ENCODE data around the gene TMEM114. TPM values are rescaled to one million over a fixed set of nuclear protein-coding genes. Genes with fewer than 3 reads are reported as not detected.
A peak's percentile ranks its signal among the peaks of the same experiment; 100 is the strongest.
"Not testable (repeated sequence)": the region's sequence is repeated elsewhere in the genome, so short reads cannot be mapped to it uniquely, and the experiment has no call there.

The TMEM114 gene
- total and polyA plus RNA-seq, 2 donors (not counting 1 experiment from before 2014, with no cell fraction given): not detected

DNA sequence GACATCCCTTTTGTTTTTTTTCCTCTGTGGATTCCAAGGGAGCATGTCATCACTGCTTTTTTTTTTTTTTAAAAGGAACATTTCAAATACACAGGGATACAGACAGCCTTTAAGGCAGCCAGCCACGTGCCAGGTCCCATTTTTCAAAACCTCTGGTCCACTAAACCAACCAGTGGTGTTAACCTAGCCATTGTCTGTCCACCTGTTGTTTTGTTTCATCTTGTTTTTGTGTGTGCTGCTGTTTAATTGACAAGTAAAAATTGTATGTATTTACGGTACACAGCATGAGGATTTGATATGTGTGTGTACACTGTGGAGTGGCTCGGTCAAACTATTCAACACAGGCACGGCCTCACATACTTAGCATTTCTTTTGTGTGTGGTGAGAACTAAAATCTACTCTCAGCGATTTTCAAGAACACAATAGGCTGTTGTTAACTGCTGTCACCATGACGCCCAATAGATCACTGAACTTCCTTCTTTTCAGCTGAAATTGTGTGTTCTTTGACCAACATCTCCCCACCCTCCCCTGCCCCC is 19.2 kb downstream of the TMEM114 start:
- H3K9me3 ChIP-seq (ENCODE audit: control insufficient read depth, insufficient read depth, low read depth, low read length): no peaks in the 10 kb centered on the region
- H3K4me3 ChIP-seq (replicated peaks in 1 of 4; ENCODE audit: control extremely low read depth in 1 of 4, insufficient read depth in 1 of 4, low read depth in 3 of 4, low read length in 4 of 4): no peak overlapping the region
- H4K20me1 ChIP-seq (ENCODE audit: control insufficient read depth, extremely low read depth, insufficient read depth, low read length): no peaks in the 10 kb centered on the region
- H3K27me3 ChIP-seq (ENCODE audit: control insufficient read depth, insufficient read depth, low read length): peaks cover 4% of the 10 kb centered on the region
- DNase-seq (ENCODE audit: low read depth in 2 of 2): peak; percentile 25 to 75
- no peak overlapping the region for H2AFZ ChIP-seq (ENCODE audit: low read length)
- no peak overlapping the region for H3K27ac ChIP-seq (ENCODE audit: insufficient read depth, low read length)
- H3K79me2 ChIP-seq (ENCODE audit: control insufficient read depth, insufficient read depth, low read length): no peaks in the 10 kb centered on the region
- H3K4me2 ChIP-seq (ENCODE audit: extremely low read depth, insufficient read depth, low read length): no peak overlapping the region
- no peaks in the 10 kb centered on the region for H3K36me3 ChIP-seq (ENCODE audit: control insufficient read depth, insufficient read depth, low read length)
- no peaks in the 10 kb centered on the region for H3K4me1 ChIP-seq (ENCODE audit: control insufficient read depth, extremely low read depth, insufficient read depth, low read length)
- no peak overlapping the region for H3K9ac ChIP-seq (ENCODE audit: insufficient read depth, low read length)
- TF ChIP-seq CTCF (conservative IDR thresholded peaks at IDR 0.05 in 1 of 2, IDR thresholded peaks at IDR 0.05 in 1 of 2; ENCODE audit: low read depth in 1 of 2, low read length in 2 of 2): no peak
- no peak for TF ChIP-seq EZH2 (IDR thresholded peaks at IDR 0.05; ENCODE audit: low read length, missing control alignments)

DNA sequence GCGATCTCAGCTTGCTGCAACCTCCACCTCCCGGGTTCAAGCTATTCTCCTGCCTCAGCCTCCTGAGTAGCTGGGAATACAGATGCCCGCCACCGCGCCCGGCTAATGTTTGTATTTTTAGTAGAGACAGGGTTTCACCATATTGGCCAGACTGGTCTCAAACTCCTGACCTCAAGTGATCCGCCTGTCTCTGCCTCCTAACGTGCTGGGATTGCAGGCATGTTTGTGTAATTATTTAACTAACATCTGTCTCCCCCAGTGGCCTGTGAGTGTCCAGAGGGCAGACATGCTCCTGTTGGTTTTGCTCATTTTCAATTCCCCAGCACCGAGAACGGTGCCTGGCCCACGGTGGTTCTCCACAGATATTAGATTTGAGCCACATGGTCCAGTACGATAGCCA is 19.9 kb downstream of the TMEM114 start:
- H3K9me3 ChIP-seq (ENCODE audit: control insufficient read depth, insufficient read depth, low read depth, low read length); H3K27ac ChIP-seq (ENCODE audit: insufficient read depth, low read length); H3K4me3 ChIP-seq (replicated peaks in 1 of 4; ENCODE audit: control extremely low read depth in 1 of 4, insufficient read depth in 1 of 4, low read depth in 3 of 4, low read length in 4 of 4); H3K79me2 ChIP-seq (ENCODE audit: control insufficient read depth, insufficient read depth, low read length); H3K27me3 ChIP-seq (ENCODE audit: control insufficient read depth, insufficient read depth, low read length); H4K20me1 ChIP-seq (ENCODE audit: control insufficient read depth, extremely low read depth, insufficient read depth, low read length); H3K4me1 ChIP-seq (ENCODE audit: control insufficient read depth, extremely low read depth, insufficient read depth, low read length); H3K4me2 ChIP-seq (ENCODE audit: extremely low read depth, insufficient read depth, low read length); H2AFZ ChIP-seq (ENCODE audit: low read length); DNase-seq (ENCODE audit: low read depth in 2 of 2); H3K9ac ChIP-seq (ENCODE audit: insufficient read depth, low read length); H3K36me3 ChIP-seq (ENCODE audit: control insufficient read depth, insufficient read depth, low read length): not testable (repeated sequence)

DNA sequence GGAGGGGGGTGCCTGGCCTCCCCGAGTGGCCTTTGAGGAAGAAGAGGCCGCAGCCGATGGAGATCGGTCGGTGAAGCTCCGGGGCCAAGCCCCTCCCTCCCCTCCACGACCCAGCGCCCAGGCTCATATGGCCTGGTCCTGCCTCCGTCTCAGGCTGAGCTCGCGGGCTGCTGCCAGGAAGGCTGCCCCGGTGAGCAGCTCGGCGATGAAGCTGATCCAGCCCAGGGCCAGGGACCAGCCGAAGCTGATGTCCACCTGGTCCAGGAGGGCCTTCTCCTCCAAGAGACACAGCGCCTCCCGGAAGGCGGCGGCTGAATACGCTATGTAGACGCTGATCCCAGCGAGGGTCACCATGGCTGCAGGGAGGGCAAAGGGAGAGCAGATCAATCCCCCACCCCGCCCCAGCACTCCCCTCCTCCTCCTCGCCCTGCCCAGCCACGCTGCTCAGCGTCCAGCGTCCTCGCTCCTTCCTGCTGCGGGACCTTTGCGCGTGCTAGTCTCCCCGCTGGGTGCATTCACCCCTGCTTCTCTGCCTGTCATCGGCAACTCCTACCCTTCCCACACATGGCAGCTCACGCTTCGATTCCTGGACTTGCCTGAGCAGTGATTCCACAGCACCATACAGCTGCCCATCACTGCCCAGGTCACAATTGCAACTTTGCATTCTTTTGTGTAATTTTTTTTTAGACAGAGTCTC is 20.5 kb downstream of the TMEM114 start:
- H2AFZ ChIP-seq (ENCODE audit: low read length): no peak overlapping the region

More for the DNA sequence above, 20.5 kb downstream of the TMEM114 start:
- Histone ChIP-seq H3K4me2 (ENCODE audit: extremely low read depth, insufficient read depth, low read length) (no peak overlapping the region), H3K27ac (ENCODE audit: insufficient read depth, low read length) (no peak overlapping the region), H4K20me1 (ENCODE audit: control insufficient read depth, extremely low read depth, insufficient read depth, low read length) (no peaks in the 10 kb centered on the region), H3K4me1 (ENCODE audit: control insufficient read depth, extremely low read depth, insufficient read depth, low read length) (no peaks in the 10 kb centered on the region), H3K4me3 (replicated peaks in 1 of 4; ENCODE audit: control extremely low read depth in 1 of 4, insufficient read depth in 1 of 4, low read depth in 3 of 4, low read length in 4 of 4) (no peak overlapping the region), H3K9me3 (ENCODE audit: control insufficient read depth, insufficient read depth, low read depth, low read length) (no peaks in the 10 kb centered on the region), H3K79me2 (ENCODE audit: control insufficient read depth, insufficient read depth, low read length) (no peaks in the 10 kb centered on the region), H3K9ac (ENCODE audit: insufficient read depth, low read length) (no peak overlapping the region), H3K27me3 (ENCODE audit: control insufficient read depth, insufficient read depth, low read length) (peaks cover 4% of the 10 kb centered on the region), H3K36me3 (ENCODE audit: control insufficient read depth, insufficient read depth, low read length) (no peaks in the 10 kb centered on the region)
- DNase-seq (ENCODE audit: low read depth in 2 of 2): no peak
- TF ChIP-seq CTCF (conservative IDR thresholded peaks at IDR 0.05 in 1 of 2, IDR thresholded peaks at IDR 0.05 in 1 of 2; ENCODE audit: low read depth in 1 of 2, low read length in 2 of 2): no peak
- TF ChIP-seq EZH2 (IDR thresholded peaks at IDR 0.05; ENCODE audit: low read length, missing control alignments): no peak

Data from fibroblast of lung (primary cell).